ENCODE results near the gene TIMP4. TPM values are rescaled to one million over a fixed set of nuclear protein-coding genes. Genes with fewer than 3 reads are reported as not detected.

TIMP4 gene
- polyA plus RNA-seq, 1 experiment, result 1.8 TPM

GRCh38 chr3:12150112-12150511 is 8.6 kb downstream of the TIMP4 start:
- Histone ChIP-seq H3K27me3 (ENCODE audit: control insufficient read depth, insufficient read depth, low read length) (peaks cover 13% of the 10 kb centered on the region), H3K4me3 (ENCODE audit: low read depth, low read length) (no peak overlapping the region), H3K36me3 (ENCODE audit: control insufficient read depth, insufficient read depth, low read length) (no peaks in the 10 kb centered on the region)
- POLR2A ChIA-PET, result no interaction called here
- no peak for TF ChIP-seq CTCF (IDR thresholded peaks at IDR 0.05; ENCODE audit: insufficient read depth, low read depth, low read length)
- no peak for DNase-seq (ENCODE audit: low read depth)
- CTCF ChIA-PET, result interaction anchor here (1.1 to 3.3 kb wide), 5 partner anchors 10 to 330 kb away, joined by 3 to 20 read pairs (median 4); no protein-coding TSS in a partner anchor

GRCh38 chr3:12149029-12149428 is 9.7 kb downstream of the TIMP4 start:
- ChIA-PET CTCF (interaction anchor here (3.3 kb wide), 1 partner anchor 27 kb away, joined by 20 read pairs; no protein-coding TSS in a partner anchor), POLR2A (no interaction called here)
- peaks cover 13% of the 10 kb centered on the region for H3K27me3 ChIP-seq (ENCODE audit: control insufficient read depth, insufficient read depth, low read length)
- H3K36me3 ChIP-seq (ENCODE audit: control insufficient read depth, insufficient read depth, low read length), result no peaks in the 10 kb centered on the region
- no peak overlapping the region for H3K4me3 ChIP-seq (ENCODE audit: low read depth, low read length)
- DNase-seq (ENCODE audit: low read depth), result no peak
- no peak for TF ChIP-seq CTCF (IDR thresholded peaks at IDR 0.05; ENCODE audit: insufficient read depth, low read depth, low read length)

- H3K36me3 ChIP-seq (ENCODE audit: control insufficient read depth, insufficient read depth, low read length), result no peaks in the 10 kb centered on the region
- H3K27me3 ChIP-seq (ENCODE audit: control insufficient read depth, insufficient read depth, low read length), result peaks cover 13% of the 10 kb centered on the region
- no peak for DNase-seq (ENCODE audit: low read depth)
- TF ChIP-seq CTCF (IDR thresholded peaks at IDR 0.05; ENCODE audit: insufficient read depth, low read depth, low read length), result no peak
- ChIA-PET CTCF (interaction anchor here (1.6 to 3.3 kb wide), 3 partner anchors 13 to 331 kb away, joined by 6 to 20 read pairs (median 8); no protein-coding TSS in a partner anchor), POLR2A (no interaction called here)
- H3K4me3 ChIP-seq (ENCODE audit: low read depth, low read length), result no peak overlapping the region
Observed at GRCh38 chr3:12148183-12148940, 10.3 kb downstream of the TIMP4 start.

GRCh38 chr3:12147049-12147780 is 11.5 kb downstream of the TIMP4 start:
- CTCF ChIA-PET, result interaction anchor here (0.7 to 7.3 kb wide), 4 partner anchors 12 to 332 kb away, joined by 3 to 62 read pairs (median 7); no protein-coding TSS in a partner anchor
- TF ChIP-seq CTCF (IDR thresholded peaks at IDR 0.05; ENCODE audit: insufficient read depth, low read depth, low read length), result no peak
- Histone ChIP-seq H3K4me3 (ENCODE audit: low read depth, low read length) (no peak overlapping the region), H3K27me3 (ENCODE audit: control insufficient read depth, insufficient read depth, low read length) (peaks cover 8% of the 10 kb centered on the region), H3K36me3 (ENCODE audit: control insufficient read depth, insufficient read depth, low read length) (no peaks in the 10 kb centered on the region)
- DNase-seq (ENCODE audit: low read depth), result no peak
- POLR2A ChIA-PET, result no interaction called here

- no peak for DNase-seq (ENCODE audit: low read depth)
- CTCF ChIA-PET, result interaction anchor here (1.2 to 17.4 kb wide), 4 partner anchors 9 to 335 kb away, joined by 3 to 411 read pairs (median 39); partner anchors contain the start of gene TSEN2
- H3K36me3 ChIP-seq (ENCODE audit: control insufficient read depth, insufficient read depth, low read length), result no peaks in the 10 kb centered on the region
- no peak overlapping the region for H3K4me3 ChIP-seq (ENCODE audit: low read depth, low read length)
- peaks cover 3% of the 10 kb centered on the region; the same call in 1 of the 2 replicates for H3K27me3 ChIP-seq (ENCODE audit: control insufficient read depth, insufficient read depth, low read length)
- TF ChIP-seq CTCF (IDR thresholded peaks at IDR 0.05; ENCODE audit: insufficient read depth, low read depth, low read length), result no peak
- POLR2A ChIA-PET, result no interaction called here
Observed at GRCh38 chr3:12143949-12144504, 14.7 kb downstream of the TIMP4 start.

All from BJ (cell line).